Nephron progenitor cell (in vitro differentiated cells): ENCODE results near the gene TMEM145.

Experiments used
- DNase-seq: peaks from one replicate; pipeline ENCODE4 v3.0.0; 2021
- H3K27ac Mint-ChIP-seq: 2 replicates; pipeline ENCODE4 v1.8.0; 2021; ENCODE audit warnings: mild to moderate bottlenecking, moderate library complexity, mixed read lengths
- H3K27me3 Mint-ChIP-seq: 2 replicates; pipeline ENCODE4 v1.8.0; 2021; ENCODE audit warnings: mild to moderate bottlenecking, low read depth, mixed read lengths; ENCODE audit not compliant: poor library complexity
- H3K36me3 Mint-ChIP-seq: 2 replicates; pipeline ENCODE4 v1.8.0; 2021; ENCODE audit warnings: low read depth, mixed read lengths
- H3K4me1 Mint-ChIP-seq: 2 replicates; pipeline ENCODE4 v1.8.0; 2021; ENCODE audit warnings: mixed read lengths
- H3K4me3 Mint-ChIP-seq: 2 replicates; pipeline ENCODE4 v1.8.0; 2021; ENCODE audit warnings: mild to moderate bottlenecking, moderate library complexity, mixed read lengths
- H3K9me3 Mint-ChIP-seq: 2 replicates; pipeline ENCODE4 v1.8.0; 2021; ENCODE audit warnings: mild to moderate bottlenecking, moderate library complexity, mixed read lengths
- CTCF ChIP-seq: fragments of 200-600 bp; sonication (generic); IDR thresholded peaks from 2 replicates; pipeline ENCODE4 v1.5.0; 2021; ENCODE audit warnings: antibody characterized with exemption

The TMEM145 gene

DNA sequence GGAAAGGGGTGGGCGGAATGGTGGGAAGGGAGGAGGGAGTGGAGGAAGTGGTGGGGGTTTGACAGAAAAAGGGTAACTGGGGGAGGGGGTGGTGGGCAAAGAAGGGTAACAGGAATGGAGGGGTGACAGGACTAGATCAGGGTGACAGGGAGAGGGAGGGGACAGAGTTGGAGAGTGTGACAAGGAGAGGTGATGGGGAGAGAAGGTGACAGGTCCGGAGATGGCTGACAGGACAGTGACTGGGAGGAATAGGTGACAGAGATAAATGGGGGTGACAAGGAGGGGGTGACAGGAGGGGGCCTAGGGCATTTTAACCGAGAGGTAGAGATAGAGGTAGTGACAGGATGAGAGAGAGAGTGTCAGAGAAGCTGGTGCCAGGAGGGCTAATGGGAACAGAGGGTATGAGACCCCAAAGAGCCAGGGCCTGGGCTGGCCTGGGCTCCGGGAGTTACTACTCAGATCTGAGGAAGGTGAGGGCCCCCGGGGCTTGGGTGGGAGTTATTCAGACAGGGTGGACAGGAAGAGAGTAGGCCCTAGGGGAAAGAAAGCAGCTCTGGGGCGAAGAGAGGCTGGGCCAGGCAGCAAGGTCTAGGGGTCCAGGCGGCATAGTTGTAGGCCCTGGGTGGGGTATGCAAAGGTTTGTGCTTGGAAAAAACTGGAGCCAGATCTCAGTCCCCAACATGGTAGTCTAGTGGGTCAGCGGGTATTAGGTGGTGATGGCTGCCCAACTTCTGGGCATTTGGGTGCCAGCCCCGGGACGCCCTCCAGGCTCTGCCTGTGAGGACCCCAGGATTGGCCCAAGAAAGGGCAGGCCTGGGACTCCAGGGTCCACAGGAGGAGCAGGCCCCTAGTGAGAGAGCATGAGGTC lies 43.4 kb upstream of the TMEM145 start:
- no peak for TF ChIP-seq CTCF
- peaks cover 3% of the 10 kb centered on the region for H3K36me3 Mint-ChIP-seq
- no peak for DNase-seq
- H3K4me3 Mint-ChIP-seq, result no peak overlapping the region
- H3K27ac Mint-ChIP-seq, result peak overlapping the region; percentile 73
- H3K27me3 Mint-ChIP-seq, result no peaks in the 10 kb centered on the region
- peaks cover 16% of the 10 kb centered on the region for H3K4me1 Mint-ChIP-seq
- no peaks in the 10 kb centered on the region for H3K9me3 Mint-ChIP-seq

GRCh38 chr19:42270346-42271044 lies 42.6 kb upstream of the TMEM145 start:
- no peak for TF ChIP-seq CTCF
- Mint-ChIP-seq H3K36me3 (peaks cover 9% of the 10 kb centered on the region), H3K4me1 (peaks cover 16% of the 10 kb centered on the region), H3K4me3 (no peak overlapping the region), H3K27ac (peak overlapping the region; percentile 22), H3K27me3 (no peaks in the 10 kb centered on the region), H3K9me3 (no peaks in the 10 kb centered on the region)
- DNase-seq, result no peak

DNA sequence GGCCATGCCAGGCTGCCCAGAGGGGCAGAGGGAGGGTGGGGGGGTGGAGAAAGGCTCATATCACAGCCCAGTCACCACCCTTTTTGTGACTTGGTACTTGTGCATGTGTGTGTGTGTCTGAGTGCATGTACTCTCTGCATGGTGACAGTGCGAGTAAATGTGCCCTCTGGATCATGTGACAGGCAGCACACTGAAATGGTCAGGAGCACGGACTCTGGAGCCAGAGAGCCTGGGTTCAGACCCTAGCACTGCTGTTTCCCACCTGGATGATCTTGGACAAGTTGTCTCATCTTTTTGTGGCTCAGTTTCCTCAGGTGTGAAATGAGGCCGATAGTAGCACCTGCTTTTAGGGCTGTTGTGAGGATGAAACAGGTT lies 42.1 kb upstream of the TMEM145 start:
- H3K27me3 Mint-ChIP-seq, result no peaks in the 10 kb centered on the region
- peaks cover 11% of the 10 kb centered on the region for H3K36me3 Mint-ChIP-seq
- H3K27ac Mint-ChIP-seq, result peak overlapping the region; percentile 83
- no peaks in the 10 kb centered on the region for H3K9me3 Mint-ChIP-seq
- H3K4me1 Mint-ChIP-seq, result peaks cover 13% of the 10 kb centered on the region
- DNase-seq, result no peak
- no peak for TF ChIP-seq CTCF
- peak overlapping the region; percentile 55 for H3K4me3 Mint-ChIP-seq

DNA sequence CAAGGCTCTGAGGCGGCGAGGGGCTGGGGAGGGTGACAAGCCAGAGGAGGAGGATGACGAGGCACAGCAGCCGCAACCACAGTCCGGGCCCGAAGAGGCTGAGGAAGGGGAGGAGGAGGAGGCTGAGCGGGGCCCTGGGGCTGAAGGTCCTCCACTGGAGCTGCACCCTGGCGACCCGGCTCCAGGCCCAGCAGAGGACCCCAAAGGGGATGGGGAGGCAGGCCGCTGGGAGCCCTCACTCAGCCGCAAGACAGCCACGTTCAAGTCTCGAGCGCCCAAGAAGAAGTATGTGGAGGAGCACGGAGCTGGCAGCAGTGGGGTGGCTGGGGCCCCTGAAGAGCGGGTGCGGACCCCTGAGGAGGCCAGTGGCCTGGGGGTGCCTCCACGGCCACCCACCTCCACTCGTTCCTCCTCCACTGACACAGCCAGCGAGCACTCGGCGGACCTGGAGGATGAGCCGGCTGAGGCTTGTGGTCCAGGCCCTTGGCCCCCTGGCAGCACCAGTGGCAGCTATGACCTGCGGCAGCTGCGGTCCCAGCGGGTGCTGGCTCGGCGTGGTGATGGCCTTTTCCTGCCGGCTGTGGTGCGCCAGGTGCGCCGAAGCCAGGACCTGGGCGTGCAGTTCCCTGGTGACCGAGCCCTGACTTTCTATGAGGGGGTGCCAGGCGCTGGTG lies 41.1 kb upstream of the TMEM145 start:
- no peak for DNase-seq
- no peak for TF ChIP-seq CTCF
- Mint-ChIP-seq H3K4me3 (no peak overlapping the region), H3K27me3 (no peaks in the 10 kb centered on the region), H3K4me1 (peaks cover 16% of the 10 kb centered on the region), H3K27ac (no peak overlapping the region), H3K36me3 (peaks cover 14% of the 10 kb centered on the region), H3K9me3 (no peaks in the 10 kb centered on the region)

- DNase-seq, result peak; percentile 5
- Mint-ChIP-seq H3K4me3 (no peak overlapping the region), H3K36me3 (peaks cover 14% of the 10 kb centered on the region), H3K27me3 (no peaks in the 10 kb centered on the region), H3K27ac (no peak overlapping the region), H3K9me3 (no peaks in the 10 kb centered on the region), H3K4me1 (peaks cover 16% of the 10 kb centered on the region)
- no peak for TF ChIP-seq CTCF
These were observed 40.6 kb upstream of the TMEM145 start for GRCh38 chr19:42272535-42272897.
